Testis (tissue), 3 donors: ENCODE data around the gene XYLT1. TPM values are rescaled to one million over a fixed set of nuclear protein-coding genes. Genes with fewer than 3 reads are reported as not detected.

Experiments
- DNase-seq: peaks from one replicate; pipeline ENCODE4 v3.0.0-alpha.2; 2019
- H3K27ac ChIP-seq, 2 donors: fragments of 200-600 bp; sonication (generic); one replicate each; pipeline ENCODE4 v1.5.1; 2019
- H3K27me3 ChIP-seq: fragments of 200-600 bp; sonication (generic); one replicate; pipeline ENCODE4 v1.5.1; 2019
- H3K36me3 ChIP-seq: fragments of 200-600 bp; sonication (generic); one replicate; pipeline ENCODE4 v1.5.1; 2017; ENCODE audit warnings: low read depth; ENCODE audit errors: missing control alignments
- H3K4me1 ChIP-seq: fragments of 200-600 bp; sonication (generic); one replicate; pipeline ENCODE4 v1.5.1; 2019
- H3K4me3 ChIP-seq, 2 donors: fragments of 200-600 bp; sonication (generic); one replicate each; pipeline ENCODE4 v1.5.1; 2017 to 2019
- H3K9me3 ChIP-seq: fragments of 200-600 bp; sonication (generic); one replicate; pipeline ENCODE4 v1.5.1; 2017
- POLR2A ChIP-seq: fragments of 450-650 bp; IDR thresholded peaks from one replicate; pipeline ENCODE4 v1.6.1; 2017; ENCODE audit warnings: antibody characterized with exemption, mild to moderate bottlenecking, moderate library complexity
- WGBS, 2 donors: methylation state at CpG; one replicate each; pipeline ENCODE4 v1.1.5; 2018; 5-methylcytosine and 5-hydroxymethylcytosine counted together
- intact Hi-C: fragments of 100-400 bp; cut with DNase I; formaldehyde crosslinking; loops from one replicate; pipeline ENCODE4 v1.15.1; 2023; ENCODE audit warnings: low total_unique reads
- polyA plus RNA-seq: library from polyadenylated mRNA; stranded (reverse); fragments of 350-450 nt; fragmentation: Illumina TruSeq; extraction: RNeasy Lipid Tissue Mini Kit (QIAGEN cat#74804); gene quantifications from one replicate; pipeline ENCODE4 v1.2.3, GENCODE V29; 2014; ENCODE audit warnings: low read depth, low replicate concordance; ENCODE audit not compliant: insufficient read depth
- total RNA-seq, 2 donors: library from RNA; depleted of rRNA; stranded (reverse); fragments of >200 nt; gene quantifications; one replicate each; pipeline ENCODE4 v1.2.3, GENCODE V29; 2016
- TF ChIP-seq, protein P1 (sequence below), 3 experiments: fragments of 450-650 bp in 2 of 3; fragments of 200-600 bp in 1 of 3; sonication (generic) in 1 of 3; IDR thresholded peaks; one replicate each; pipeline ENCODE4 v1.5.1; 2016 to 2019; ENCODE audit warnings: antibody characterized with exemption in 3 of 3, mild to moderate bottlenecking in 2 of 3, moderate library complexity in 1 of 3

The XYLT1 gene
- total and polyA plus RNA-seq, 3 donors from 2014 or later, result 6.5 to 20.7 (median 13.6) TPM

DNA sequence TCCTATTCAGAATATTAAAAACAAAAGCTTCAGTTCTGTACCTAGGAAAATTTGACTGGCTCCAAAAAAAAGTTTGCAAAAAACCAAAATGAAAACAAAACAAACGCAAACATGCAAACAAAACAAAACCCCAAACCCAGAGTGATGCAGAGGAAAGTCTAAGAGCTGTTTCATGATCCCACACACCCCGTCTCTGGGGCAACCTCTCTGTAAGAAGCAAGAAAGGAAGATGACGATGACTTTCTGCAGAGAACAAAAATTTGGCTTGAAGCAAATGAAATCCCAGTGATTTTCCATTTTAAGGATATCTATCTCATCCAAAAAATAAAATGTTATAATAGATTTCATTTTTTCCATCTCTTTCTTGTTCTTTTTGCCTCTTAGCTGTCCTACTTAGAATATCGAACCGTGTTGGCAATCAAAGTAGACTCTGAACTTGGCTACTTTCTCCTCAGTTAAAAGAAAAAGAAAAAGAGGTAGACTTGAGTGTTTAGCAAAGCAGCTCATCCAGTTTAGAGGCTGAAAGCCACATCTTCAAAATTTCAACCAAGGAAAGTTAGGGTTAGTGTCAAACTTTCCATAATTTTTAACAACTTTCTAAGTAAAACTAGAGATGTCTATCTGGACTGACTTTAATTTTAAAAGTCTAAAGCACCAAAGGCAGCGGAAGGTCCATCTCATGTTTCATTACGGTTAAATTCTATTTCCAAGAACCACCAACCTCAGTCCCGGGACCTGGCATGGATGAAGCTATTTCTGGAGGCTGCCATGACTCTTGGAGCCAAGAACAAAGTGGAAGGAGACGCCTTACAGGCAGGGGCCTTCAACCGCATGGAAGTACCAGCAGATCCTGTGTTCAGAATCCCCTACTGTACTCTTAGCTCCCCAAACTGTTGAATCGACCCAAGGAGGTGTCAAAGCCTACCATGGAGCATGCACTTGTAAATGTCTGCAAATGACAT is 180.8 kb downstream of the XYLT1 start:
- Histone ChIP-seq H3K9me3 (no peaks in the 10 kb centered on the region), H3K36me3 (no peaks in the 10 kb centered on the region), H3K27me3 (no peaks in the 10 kb centered on the region), H3K4me3 (no peak overlapping the region), H3K4me1 (no peaks in the 10 kb centered on the region), H3K27ac (peak overlapping the region; percentile 6 to 79)
- DNase-seq, result no peak
- intact Hi-C loops, result no loop called here
- TF ChIP-seq, protein P1, sequence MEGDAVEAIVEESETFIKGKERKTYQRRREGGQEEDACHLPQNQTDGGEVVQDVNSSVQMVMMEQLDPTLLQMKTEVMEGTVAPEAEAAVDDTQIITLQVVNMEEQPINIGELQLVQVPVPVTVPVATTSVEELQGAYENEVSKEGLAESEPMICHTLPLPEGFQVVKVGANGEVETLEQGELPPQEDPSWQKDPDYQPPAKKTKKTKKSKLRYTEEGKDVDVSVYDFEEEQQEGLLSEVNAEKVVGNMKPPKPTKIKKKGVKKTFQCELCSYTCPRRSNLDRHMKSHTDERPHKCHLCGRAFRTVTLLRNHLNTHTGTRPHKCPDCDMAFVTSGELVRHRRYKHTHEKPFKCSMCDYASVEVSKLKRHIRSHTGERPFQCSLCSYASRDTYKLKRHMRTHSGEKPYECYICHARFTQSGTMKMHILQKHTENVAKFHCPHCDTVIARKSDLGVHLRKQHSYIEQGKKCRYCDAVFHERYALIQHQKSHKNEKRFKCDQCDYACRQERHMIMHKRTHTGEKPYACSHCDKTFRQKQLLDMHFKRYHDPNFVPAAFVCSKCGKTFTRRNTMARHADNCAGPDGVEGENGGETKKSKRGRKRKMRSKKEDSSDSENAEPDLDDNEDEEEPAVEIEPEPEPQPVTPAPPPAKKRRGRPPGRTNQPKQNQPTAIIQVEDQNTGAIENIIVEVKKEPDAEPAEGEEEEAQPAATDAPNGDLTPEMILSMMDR (IDR thresholded peaks at IDR 0.05), result no peak
- no peak for TF ChIP-seq POLR2A
- 52 to 61% methylated on average over 11 of the region's 11 CpGs for WGBS, 2 donors

DNA sequence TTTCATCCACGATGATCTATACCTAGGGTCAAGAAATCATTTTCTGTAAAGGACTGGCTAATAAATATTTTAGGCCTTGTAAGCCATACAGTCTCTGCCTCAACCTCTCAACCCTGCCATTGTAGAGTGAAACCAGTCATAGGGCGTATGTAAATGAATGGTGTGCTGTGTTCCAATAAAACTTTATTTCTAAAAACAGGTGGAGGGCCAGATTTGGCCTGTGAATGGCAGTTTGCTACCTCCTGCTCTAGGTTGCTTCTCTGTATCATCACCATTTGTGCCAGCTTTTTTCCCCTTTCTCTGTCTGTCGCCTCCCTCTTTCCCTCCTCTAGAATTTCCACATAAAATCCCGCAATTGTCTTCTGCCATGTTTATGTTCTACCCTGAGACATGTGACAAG is 181.7 kb downstream of the XYLT1 start:
- TF ChIP-seq POLR2A, result no peak
- TF ChIP-seq, protein P1 (IDR thresholded peaks at IDR 0.05), result no peak
- H3K9me3 ChIP-seq, result no peaks in the 10 kb centered on the region
- no peaks in the 10 kb centered on the region for H3K27me3 ChIP-seq
- WGBS, 2 donors, result 79 to 96% methylated on average over 4 of the region's 4 CpGs
- DNase-seq, result no peak
- H3K4me1 ChIP-seq, result no peaks in the 10 kb centered on the region
- H3K36me3 ChIP-seq, result no peaks in the 10 kb centered on the region
- no peak overlapping the region for H3K4me3 ChIP-seq
- intact Hi-C loops, result no loop called here
- peak overlapping the region in 1 of 2 donors; percentile 20 for H3K27ac ChIP-seq

DNA sequence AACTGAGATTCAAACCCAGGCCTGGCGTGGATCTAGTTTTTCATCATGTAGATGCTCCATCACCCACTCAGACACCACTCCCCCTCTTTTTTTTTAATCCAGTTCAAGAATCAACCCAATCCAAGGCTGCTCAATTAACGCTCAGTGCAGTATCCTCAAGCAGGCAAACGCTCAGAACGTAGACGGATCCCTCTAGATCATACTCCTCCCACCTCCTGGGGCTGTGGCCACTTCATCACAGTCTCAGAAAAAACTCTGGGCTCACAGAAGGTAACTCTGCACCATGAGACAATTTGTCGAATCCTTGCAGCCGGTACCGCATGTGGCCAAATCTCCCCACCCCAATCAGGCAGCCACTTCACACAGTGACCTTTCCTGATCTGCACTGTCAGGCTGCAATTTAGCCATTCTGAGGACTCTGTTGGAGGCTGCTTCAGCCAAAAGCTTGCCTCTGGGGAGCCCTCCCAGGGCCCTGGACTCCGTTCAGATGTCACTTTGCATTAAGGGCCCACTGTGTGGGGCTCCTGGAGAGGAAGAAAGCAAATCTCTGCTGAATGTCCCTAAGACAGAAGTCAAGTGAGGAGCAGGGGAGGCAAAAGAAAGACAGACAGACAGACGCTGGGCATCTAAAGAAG is 183.5 kb downstream of the XYLT1 start:
- Histone ChIP-seq H3K27me3 (no peaks in the 10 kb centered on the region), H3K9me3 (no peaks in the 10 kb centered on the region), H3K4me3 (no peak overlapping the region), H3K36me3 (no peaks in the 10 kb centered on the region), H3K4me1 (no peaks in the 10 kb centered on the region), H3K27ac (no peak overlapping the region)
- DNase-seq, result no peak
- WGBS, 2 donors, result 63 to 70% methylated on average over 10 of the region's 10 CpGs
- TF ChIP-seq POLR2A, result no peak
- TF ChIP-seq, protein P1 (IDR thresholded peaks at IDR 0.05), result no peak
- intact Hi-C loops, result no loop called here

DNA sequence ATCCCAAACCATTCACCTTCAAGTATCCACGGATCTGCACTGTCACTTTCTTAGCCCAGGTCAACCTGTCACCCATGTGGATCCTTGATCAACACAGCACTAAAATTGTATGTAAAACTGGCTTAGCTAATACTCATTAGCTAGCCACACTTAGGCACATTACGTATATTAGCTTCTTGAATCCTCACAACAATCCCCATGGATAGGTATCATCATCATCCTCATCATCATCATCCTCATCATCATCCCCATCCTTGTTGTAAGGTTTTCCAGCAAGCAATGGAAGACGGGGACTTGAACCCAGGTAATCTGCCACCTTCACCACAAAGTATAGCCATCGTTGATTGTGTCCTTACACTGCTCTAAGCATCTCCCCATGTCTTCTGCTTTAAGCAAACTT is 184.3 kb downstream of the XYLT1 start:
- no peaks in the 10 kb centered on the region for H3K27me3 ChIP-seq
- intact Hi-C loops, result no loop called here
- no peaks in the 10 kb centered on the region for H3K36me3 ChIP-seq
- no peak overlapping the region for H3K4me3 ChIP-seq
- 88 to 91% methylated on average over 4 of the region's 4 CpGs for WGBS, 2 donors
- no peaks in the 10 kb centered on the region for H3K9me3 ChIP-seq
- no peak for DNase-seq
- H3K4me1 ChIP-seq, result no peaks in the 10 kb centered on the region
- TF ChIP-seq, protein P1 (IDR thresholded peaks at IDR 0.05), result no peak
- TF ChIP-seq POLR2A, result no peak
- no peak overlapping the region for H3K27ac ChIP-seq
